Activated naive CD4-positive, alpha-beta T cell treated with anti-CD3 and anti-CD28 coated beads, Interleukin-2, amount 50 U/mL, for 16 hours (primary cell): Measurements from ENCODE around the gene PTPRN2.

Experiments
- DNase-seq: peaks from one replicate; pipeline ENCODE4 v3.0.0-alpha.2; 2020

PTPRN2 gene

GRCh38 chr7:157863906-157864810 lies 723.5 kb downstream of the PTPRN2 start:
- no peak for DNase-seq

DNA sequence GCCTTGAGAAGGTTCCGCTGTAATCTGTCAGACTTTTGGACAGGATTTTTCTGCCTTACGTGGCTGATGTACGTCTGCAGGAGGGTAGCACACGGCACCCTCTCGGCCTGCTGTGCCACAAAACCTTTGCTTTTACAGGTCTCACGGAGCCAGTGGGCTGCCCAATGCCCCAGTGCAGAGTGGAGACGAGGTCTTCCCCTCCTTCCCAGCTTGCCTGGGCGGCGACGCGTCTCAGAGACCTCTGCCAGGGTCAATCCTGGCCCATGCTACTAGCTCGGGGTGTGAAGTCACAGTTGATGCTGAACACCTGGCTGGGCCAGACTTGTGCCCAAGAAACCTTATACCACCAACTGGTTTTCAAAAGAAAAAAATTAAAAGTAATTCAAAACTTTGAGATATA lies 724.4 kb downstream of the PTPRN2 start:
- no peak for DNase-seq

DNA sequence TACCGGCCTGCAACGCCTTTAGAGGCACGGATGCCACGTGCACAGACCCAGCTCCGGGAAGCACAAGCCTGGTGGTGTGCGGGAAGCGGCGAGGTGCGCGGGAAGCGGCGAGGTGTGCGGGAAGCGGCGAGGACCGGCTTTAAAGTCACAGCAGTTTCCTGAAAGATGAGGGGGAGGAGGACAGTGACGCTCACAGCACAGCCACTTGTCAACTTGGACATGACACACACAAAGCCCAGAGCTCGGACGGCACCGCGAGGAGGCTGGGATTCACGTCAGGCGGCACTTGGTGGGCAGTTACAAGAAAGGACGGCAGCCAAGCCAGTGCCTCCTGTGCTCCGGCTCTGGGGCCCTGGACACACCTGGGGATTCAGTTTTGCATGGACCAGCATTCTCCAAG lies 724.9 kb downstream of the PTPRN2 start:
- DNase-seq: no peak

DNA sequence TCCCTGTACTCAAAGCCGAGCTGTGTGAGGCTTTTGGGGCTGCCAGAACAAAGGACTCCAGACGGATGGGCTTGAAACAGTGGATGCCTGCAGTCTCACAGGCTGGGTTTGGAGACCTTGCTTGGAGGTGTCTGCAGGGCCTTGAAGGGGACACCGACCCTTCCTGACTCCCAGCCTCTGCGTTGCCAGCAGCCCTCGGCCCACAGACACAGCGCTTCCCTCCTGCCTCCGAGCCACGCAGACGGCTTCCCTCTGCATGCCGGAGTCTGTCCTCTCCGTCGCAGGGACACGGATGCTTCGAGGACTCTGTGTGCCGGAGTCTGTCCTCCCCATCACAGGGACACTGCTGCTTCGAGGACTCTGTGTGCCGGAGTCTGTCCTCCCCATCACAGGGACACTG lies 726.1 kb downstream of the PTPRN2 start:
- no peak for DNase-seq

GRCh38 chr7:157861031-157861491 lies 726.6 kb downstream of the PTPRN2 start:
- no peak for DNase-seq

- no peak for DNase-seq
Observed at GRCh38 chr7:157860406-157860805, 727.2 kb downstream of the PTPRN2 start.

GRCh38 chr7:157859915-157860314 lies 727.7 kb downstream of the PTPRN2 start:
- DNase-seq: no peak

- DNase-seq: no peak
Observed at GRCh38 chr7:157857578-157858075, 730.0 kb downstream of the PTPRN2 start.

DNA sequence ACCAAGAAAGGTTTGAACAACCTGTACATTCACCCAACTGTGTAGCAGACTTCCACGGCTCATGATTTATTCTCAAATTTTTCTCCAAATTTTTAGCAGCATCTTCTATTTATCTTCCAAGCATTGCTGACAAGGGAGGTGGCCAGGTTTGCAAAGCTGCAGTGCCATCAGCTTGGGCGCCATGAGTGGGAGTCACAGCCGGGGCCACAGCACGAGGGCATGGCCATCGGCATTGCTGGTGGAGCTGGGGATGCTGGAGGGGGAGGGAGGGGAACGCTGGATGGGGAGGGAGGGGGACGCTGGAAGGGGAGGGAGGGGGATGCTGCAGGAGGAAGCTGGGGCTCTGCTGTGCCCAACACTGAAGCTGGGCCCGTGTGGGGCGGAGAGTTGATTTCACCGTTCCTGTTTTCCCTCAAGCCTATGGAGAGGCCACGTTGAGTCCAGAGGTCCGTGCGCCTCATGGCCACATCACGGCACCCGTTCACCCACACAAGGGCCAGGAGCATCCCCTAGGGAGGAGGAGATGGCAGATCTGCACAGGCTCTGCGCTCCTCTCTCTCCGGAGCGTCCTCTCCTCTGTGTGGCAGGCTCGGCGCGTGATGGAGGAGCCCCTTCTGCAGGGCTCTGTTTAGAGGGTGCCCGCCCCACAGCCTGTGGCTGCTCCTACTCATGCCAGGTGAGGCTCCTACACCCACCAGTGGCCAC lies 730.6 kb downstream of the PTPRN2 start:
- DNase-seq: no peak

GRCh38 chr7:157855452-157856213 lies 732.0 kb downstream of the PTPRN2 start:
- DNase-seq: no peak

- no peak for DNase-seq
Observed at GRCh38 chr7:157855016-157855415, 732.6 kb downstream of the PTPRN2 start.

GRCh38 chr7:157854066-157854891 lies 733.3 kb downstream of the PTPRN2 start:
- no peak for DNase-seq

GRCh38 chr7:157853789-157854065 lies 733.9 kb downstream of the PTPRN2 start:
- DNase-seq: no peak

- no peak for DNase-seq
Observed at GRCh38 chr7:157853076-157853788, 734.4 kb downstream of the PTPRN2 start.

DNA sequence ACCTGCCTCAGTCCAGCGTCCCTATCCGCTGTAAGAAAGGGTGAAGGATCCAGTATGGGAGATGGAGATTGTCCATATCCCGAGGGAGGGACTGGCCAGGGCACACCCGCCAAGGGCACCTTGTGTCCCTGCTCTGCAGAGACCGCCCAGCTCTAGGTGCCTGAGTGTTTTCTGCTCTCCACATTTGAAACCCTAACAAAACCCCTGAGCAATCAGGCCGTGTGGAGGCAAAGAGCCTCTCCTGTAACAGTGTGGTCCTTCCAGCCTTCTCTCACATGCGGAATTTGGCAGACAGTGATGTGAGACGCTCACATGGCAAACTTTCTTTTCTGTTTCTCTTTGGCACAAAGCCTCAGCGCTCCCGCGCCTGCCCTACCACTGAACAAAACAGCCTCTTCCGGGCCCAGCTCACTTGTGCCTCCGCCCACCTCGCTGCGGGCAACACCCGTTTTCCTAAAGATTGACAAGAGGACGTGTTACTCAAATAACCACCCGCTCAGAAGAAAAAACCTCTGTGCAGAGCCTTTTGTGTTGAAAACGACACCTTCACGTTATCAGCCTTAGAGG lies 736.0 kb downstream of the PTPRN2 start:
- DNase-seq: peak; percentile 86

- no peak for DNase-seq
Observed at GRCh38 chr7:157850481-157851444, 736.9 kb downstream of the PTPRN2 start.

GRCh38 chr7:157849726-157850125 lies 737.9 kb downstream of the PTPRN2 start:
- no peak for DNase-seq

DNA sequence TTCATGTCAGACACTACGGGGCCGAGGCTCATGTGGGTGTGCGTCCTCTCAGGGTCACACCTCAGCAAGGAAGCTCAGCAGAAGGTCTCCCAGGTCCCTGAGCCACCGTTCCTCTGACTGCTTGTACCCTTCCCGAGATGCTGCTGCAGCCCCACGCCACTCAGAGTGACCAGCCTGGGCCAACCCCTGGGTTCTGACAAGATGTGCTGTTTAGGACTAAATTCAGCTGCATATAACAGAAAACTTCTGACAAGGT lies 738.4 kb downstream of the PTPRN2 start:
- no peak for DNase-seq

DNA sequence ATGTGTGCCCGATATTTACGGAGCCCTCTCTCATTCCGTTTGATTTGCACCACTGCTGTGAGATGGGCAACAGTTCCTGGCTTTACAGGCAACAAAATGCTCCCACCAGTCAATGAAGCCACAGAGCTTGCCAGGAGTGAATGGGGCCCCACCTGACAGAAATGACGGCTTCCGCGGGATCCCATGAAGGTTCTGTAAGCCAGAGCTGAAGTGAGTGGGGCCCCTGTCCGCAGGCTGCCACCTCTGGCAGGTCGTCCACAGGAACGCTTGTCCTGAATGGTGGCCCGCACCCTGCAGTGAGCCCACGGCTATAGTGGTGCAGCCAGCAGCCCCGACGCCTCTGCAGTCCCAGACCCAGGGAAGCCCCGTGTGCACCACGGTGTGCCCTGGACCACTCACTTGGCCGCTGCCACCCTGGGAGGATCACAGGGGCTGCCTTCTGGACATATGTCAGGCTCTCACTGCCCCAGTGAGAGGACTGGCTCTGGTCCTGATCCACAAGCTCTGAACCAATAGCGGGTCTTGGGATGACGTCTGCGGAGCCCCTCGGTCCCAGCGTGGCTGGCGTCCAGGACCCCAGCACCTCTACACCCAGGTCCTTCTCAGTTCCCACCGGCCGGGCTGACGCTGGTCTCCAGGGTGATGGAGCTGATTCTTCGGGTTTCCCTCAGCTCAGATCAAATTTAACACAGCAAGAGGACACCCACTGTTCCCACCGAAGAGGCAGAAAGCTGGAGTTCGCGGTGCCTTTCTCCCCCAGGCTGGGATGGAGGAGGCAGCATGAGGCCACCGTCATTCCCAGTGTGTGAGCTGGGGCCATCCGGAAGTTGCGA lies 738.9 kb downstream of the PTPRN2 start:
- DNase-seq: no peak
